HepG2 (cell line): ENCODE measurements around the gene USP2. TPM values are rescaled to one million over a fixed set of nuclear protein-coding genes. Genes with fewer than 3 reads are reported as not detected.

ENCODE experiments used
- HNF4A ChIP-seq: sonication (generic); formaldehyde crosslinking; IDR thresholded peaks from 2 replicates; pipeline ENCODE4 v1.4.0; 2020; ENCODE audit warnings: missing genetic modification reagents
- RAD21 ChIP-seq: fragments of 450-650 bp; formaldehyde crosslinking; IDR thresholded peaks from 2 replicates; pipeline ENCODE4 v1.5.0; 2020; ENCODE audit warnings: mild to moderate bottlenecking
- RNF2 ChIP-seq: fragments of 450-650 bp; conservative IDR thresholded peaks from 2 replicates; pipeline ENCODE4 v1.6.1; 2016; ENCODE audit warnings: low read depth
- TEAD3 ChIP-seq: optimal IDR thresholded peaks from 2 replicates; pipeline ENCODE3; 2016; ENCODE audit warnings: borderline replicate concordance
- ZFP37 ChIP-seq: sonication (generic); formaldehyde crosslinking; IDR thresholded peaks from 2 replicates; pipeline ENCODE4 v1.4.0; 2020; ENCODE audit warnings: missing genetic modification reagents, borderline replicate concordance
- ZMAT3 ChIP-seq: sonication (generic); formaldehyde crosslinking; conservative IDR thresholded peaks from 2 replicates; pipeline ENCODE4 v1.7.0; 2021; ENCODE audit warnings: missing genetic modification reagents
- ZNF317 ChIP-seq: sonication (generic); formaldehyde crosslinking; IDR thresholded peaks from 2 replicates; pipeline ENCODE4 v1.5.0; 2020; ENCODE audit warnings: mild to moderate bottlenecking, missing genetic modification reagents
- ZNF354B ChIP-seq: sonication (generic); formaldehyde crosslinking; IDR thresholded peaks from 2 replicates; pipeline ENCODE4 v1.8.0; 2022; ENCODE audit warnings: mild to moderate bottlenecking, missing genetic modification reagents
- ZNF777 ChIP-seq: sonication (generic); formaldehyde crosslinking; IDR thresholded peaks from 2 replicates; pipeline ENCODE4 v1.4.0; 2020; ENCODE audit warnings: missing genetic modification reagents
- ZNF788 ChIP-seq: sonication (generic); formaldehyde crosslinking; IDR thresholded peaks from 2 replicates; pipeline ENCODE4 v1.5.0; 2020; ENCODE audit warnings: mild to moderate bottlenecking, missing genetic modification reagents, borderline replicate concordance
- ZSCAN29 ChIP-seq: sonication (generic); formaldehyde crosslinking; conservative IDR thresholded peaks from 2 replicates; pipeline ENCODE4 v1.4.0; 2020; ENCODE audit warnings: mild to moderate bottlenecking, missing genetic modification reagents
- polyA plus RNA-seq, 8 experiments: library from polyadenylated mRNA; depleted of rRNA in 3 of 8; stranded (reverse) in 7 of 8; unstranded in 1 of 8; fragments of >200 nt; fragmentation: Illumina TruSeq in 4 of 8; extraction: Trizol in 4 of 8; gene quantifications; 2 replicates each; pipeline versions ENCODE4 v1.2.1 to v1.2.3, GENCODE V29; 2011 to 2016; ENCODE audit warnings: low read depth in 4 of 8, missing spikeins in 1 of 8, mixed read lengths in 1 of 8; ENCODE audit not compliant: insufficient read depth in 1 of 8
- total RNA-seq, 5 experiments: library from RNA; depleted of rRNA; stranded (reverse); fragments of >200 nt; fragmentation: Illumina TruSeq; extraction: Trizol; gene quantifications; 2 replicates each; pipeline ENCODE4 v1.2.3, GENCODE V29; 2016; ENCODE audit warnings: low read depth in 1 of 5
- TF ChIP-seq, protein P1 (sequence below): sonication (generic); formaldehyde crosslinking; IDR thresholded peaks from 2 replicates; pipeline ENCODE4 v1.4.0; 2020; ENCODE audit warnings: missing genetic modification reagents
- TF ChIP-seq, protein P2 (sequence below): sonication (generic); formaldehyde crosslinking; IDR thresholded peaks from 2 replicates; pipeline ENCODE4 v1.4.0; 2020; ENCODE audit warnings: missing genetic modification reagents
- TF ChIP-seq, protein P3 (sequence below): sonication (generic); formaldehyde crosslinking; IDR thresholded peaks from 2 replicates; pipeline ENCODE4 v1.4.0; 2020; ENCODE audit warnings: missing genetic modification reagents, low read depth, mild to moderate bottlenecking, borderline replicate concordance
- TF ChIP-seq, protein P4 (sequence below): IDR thresholded peaks from 2 replicates; pipeline ENCODE4 v1.6.1; 2016
- TF ChIP-seq, protein P5 (sequence below): sonication (generic); formaldehyde crosslinking; IDR thresholded peaks from 2 replicates; pipeline ENCODE4 v1.5.1; 2020; ENCODE audit warnings: mild to moderate bottlenecking, missing genetic modification reagents, moderate library complexity
- TF ChIP-seq, protein P6 (sequence below): sonication (generic); formaldehyde crosslinking; IDR thresholded peaks from 2 replicates; pipeline ENCODE4 v1.9.0; 2022; ENCODE audit warnings: missing genetic modification reagents, mild to moderate bottlenecking, borderline replicate concordance

USP2 gene
- total and polyA plus RNA-seq, 2 of the 13 experiments (the other 11 are each of a cell fraction or from before 2014, with no cell fraction given): 2.5 to 6.0 TPM

DNA sequence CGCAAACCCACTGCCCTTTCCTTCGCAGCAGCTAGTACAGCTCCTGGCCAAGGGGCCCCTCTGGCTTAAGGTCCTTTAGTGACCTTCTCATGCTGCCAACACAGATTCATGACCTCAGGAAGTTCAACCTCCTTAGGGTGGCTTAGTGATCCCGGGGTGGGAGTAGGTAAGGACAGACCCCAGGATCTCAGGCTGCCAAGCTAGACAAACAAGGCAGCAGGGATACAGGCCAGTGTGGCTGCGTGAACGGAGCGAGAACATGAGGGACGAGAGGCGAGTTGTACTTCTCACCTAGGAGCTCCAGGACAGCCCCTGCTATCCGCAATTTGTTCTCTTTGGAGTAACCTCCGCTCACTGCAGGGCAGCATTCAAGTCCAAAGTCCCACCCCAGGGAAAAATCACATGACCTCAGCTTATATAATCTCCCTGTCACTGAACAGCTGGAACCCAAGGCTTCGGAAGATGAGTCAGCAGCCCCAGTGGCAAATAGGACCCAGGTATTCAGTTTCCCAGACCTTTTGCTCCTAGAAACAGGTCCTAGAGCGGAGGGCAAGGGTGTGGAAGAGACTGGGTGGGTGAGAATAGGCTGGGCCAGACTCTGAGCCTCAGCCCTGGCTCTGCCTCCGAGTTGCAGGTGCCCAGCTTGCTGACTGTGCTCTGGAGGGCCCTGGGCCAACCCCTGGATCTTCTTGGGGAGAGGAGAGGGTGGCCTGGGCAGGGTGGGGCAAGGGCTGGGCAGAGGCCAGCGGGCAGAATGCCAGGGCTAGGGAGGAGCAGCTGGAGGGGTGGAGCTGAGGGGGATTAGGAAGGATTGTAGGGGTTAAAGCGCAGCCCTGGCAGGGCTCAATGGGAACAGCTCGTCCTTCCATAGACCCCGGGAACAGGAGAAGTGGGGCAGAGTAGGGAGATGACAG lies 13.1 kb downstream of the USP2 start (continued):
- TF ChIP-seq, protein P1, sequence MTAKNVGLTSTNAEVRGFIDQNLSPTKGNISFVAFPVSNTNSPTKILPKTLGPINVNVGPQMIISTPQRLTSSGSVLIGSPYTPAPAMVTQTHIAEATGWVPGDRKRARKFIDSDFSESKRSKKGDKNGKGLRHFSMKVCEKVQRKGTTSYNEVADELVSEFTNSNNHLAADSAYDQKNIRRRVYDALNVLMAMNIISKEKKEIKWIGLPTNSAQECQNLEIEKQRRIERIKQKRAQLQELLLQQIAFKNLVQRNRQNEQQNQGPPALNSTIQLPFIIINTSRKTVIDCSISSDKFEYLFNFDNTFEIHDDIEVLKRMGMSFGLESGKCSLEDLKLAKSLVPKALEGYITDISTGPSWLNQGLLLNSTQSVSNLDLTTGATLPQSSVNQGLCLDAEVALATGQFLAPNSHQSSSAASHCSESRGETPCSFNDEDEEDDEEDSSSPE (CRISPR knock-in tag): peak; percentile 27; the same call in 1 of the 2 replicates
- peak; percentile 59 for TF ChIP-seq TEAD3 (CRISPR knock-in tag)
- 0 out of 2 replicates have a peak, but pooled peaks have one; percentile 37 for TF ChIP-seq ZNF317
- TF ChIP-seq RAD21 (CRISPR knock-in tag): peak; percentile 28; the same call in 1 of the 2 replicates
- peak; percentile 96 for TF ChIP-seq HNF4A
- no peak for TF ChIP-seq ZNF777 (CRISPR knock-in tag)
- TF ChIP-seq, protein P2, sequence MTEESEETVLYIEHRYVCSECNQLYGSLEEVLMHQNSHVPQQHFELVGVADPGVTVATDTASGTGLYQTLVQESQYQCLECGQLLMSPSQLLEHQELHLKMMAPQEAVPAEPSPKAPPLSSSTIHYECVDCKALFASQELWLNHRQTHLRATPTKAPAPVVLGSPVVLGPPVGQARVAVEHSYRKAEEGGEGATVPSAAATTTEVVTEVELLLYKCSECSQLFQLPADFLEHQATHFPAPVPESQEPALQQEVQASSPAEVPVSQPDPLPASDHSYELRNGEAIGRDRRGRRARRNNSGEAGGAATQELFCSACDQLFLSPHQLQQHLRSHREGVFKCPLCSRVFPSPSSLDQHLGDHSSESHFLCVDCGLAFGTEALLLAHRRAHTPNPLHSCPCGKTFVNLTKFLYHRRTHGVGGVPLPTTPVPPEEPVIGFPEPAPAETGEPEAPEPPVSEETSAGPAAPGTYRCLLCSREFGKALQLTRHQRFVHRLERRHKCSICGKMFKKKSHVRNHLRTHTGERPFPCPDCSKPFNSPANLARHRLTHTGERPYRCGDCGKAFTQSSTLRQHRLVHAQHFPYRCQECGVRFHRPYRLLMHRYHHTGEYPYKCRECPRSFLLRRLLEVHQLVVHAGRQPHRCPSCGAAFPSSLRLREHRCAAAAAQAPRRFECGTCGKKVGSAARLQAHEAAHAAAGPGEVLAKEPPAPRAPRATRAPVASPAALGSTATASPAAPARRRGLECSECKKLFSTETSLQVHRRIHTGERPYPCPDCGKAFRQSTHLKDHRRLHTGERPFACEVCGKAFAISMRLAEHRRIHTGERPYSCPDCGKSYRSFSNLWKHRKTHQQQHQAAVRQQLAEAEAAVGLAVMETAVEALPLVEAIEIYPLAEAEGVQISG (CRISPR knock-in tag): peak; percentile 82
- TF ChIP-seq, protein P3, sequence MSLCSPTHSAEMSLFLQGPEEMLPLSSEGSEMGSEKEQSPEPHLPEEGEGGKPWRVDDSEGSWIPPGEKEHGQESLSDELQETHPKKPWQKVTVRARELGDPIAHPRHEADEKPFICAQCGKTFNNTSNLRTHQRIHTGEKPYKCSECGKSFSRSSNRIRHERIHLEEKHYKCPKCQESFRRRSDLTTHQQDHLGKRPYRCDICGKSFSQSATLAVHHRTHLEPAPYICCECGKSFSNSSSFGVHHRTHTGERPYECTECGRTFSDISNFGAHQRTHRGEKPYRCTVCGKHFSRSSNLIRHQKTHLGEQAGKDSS (CRISPR knock-in tag): no peak
- TF ChIP-seq, protein P4, sequence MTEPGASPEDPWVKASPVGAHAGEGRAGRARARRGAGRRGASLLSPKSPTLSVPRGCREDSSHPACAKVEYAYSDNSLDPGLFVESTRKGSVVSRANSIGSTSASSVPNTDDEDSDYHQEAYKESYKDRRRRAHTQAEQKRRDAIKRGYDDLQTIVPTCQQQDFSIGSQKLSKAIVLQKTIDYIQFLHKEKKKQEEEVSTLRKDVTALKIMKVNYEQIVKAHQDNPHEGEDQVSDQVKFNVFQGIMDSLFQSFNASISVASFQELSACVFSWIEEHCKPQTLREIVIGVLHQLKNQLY (CRISPR knock-in tag): no peak
- TF ChIP-seq, protein P5, sequence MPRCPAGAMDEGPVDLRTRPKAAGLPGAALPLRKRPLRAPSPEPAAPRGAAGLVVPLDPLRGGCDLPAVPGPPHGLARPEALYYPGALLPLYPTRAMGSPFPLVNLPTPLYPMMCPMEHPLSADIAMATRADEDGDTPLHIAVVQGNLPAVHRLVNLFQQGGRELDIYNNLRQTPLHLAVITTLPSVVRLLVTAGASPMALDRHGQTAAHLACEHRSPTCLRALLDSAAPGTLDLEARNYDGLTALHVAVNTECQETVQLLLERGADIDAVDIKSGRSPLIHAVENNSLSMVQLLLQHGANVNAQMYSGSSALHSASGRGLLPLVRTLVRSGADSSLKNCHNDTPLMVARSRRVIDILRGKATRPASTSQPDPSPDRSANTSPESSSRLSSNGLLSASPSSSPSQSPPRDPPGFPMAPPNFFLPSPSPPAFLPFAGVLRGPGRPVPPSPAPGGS (CRISPR knock-in tag): no peak; the same call in 1 of the 2 replicates
- no peak for TF ChIP-seq ZFP37 (CRISPR knock-in tag)
- no peak; the same call in 1 of the 2 replicates for TF ChIP-seq ZNF788 (CRISPR knock-in tag)
- TF ChIP-seq ZMAT3 (CRISPR knock-in tag): 0 out of 2 replicates have a peak, but pooled peaks have one; percentile 30
- no peak for TF ChIP-seq ZNF354B
- peak; percentile 59; the same call in 1 of the 2 replicates for TF ChIP-seq ZSCAN29 (CRISPR knock-in tag)
- TF ChIP-seq, protein P6, sequence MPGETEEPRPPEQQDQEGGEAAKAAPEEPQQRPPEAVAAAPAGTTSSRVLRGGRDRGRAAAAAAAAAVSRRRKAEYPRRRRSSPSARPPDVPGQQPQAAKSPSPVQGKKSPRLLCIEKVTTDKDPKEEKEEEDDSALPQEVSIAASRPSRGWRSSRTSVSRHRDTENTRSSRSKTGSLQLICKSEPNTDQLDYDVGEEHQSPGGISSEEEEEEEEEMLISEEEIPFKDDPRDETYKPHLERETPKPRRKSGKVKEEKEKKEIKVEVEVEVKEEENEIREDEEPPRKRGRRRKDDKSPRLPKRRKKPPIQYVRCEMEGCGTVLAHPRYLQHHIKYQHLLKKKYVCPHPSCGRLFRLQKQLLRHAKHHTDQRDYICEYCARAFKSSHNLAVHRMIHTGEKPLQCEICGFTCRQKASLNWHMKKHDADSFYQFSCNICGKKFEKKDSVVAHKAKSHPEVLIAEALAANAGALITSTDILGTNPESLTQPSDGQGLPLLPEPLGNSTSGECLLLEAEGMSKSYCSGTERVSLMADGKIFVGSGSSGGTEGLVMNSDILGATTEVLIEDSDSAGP: peak; percentile 78; the same call in 1 of the 2 replicates
- no peak for TF ChIP-seq RNF2
